ENCODE data around the gene RIPK4. TPM values are rescaled to one million over a fixed set of nuclear protein-coding genes. Genes with fewer than 3 reads are reported as not detected.

RIPK4 gene
- total RNA-seq, 1 experiment from 2014 or later: 16.0 TPM

DNA sequence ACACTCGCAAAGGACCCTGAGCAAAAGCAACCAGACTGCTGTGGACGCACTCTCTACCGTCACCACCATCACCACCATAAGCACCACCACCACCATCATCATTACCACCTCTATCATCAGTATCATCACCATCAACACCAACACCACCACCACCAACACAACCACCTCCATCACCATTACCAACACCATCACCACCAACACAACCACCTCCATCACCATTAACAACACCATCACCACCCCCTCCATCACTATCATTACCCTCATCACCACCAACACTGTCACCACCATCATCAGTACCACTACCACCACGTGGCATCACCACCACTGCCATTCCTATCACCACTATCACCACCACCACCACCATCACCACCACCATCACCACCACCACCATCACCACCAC lies 38.8 kb upstream of the RIPK4 start:
- Histone ChIP-seq H3K27ac (ENCODE audit: low read depth, low read length, poor library complexity, severe bottlenecking) (no peak overlapping the region), H3K36me3 (ENCODE audit: insufficient read depth, low read length, poor library complexity, severe bottlenecking) (peaks cover 9% of the 10 kb centered on the region), H3K9me3 (ENCODE audit: low read depth, low read length, poor library complexity, severe bottlenecking) (no peaks in the 10 kb centered on the region), H3K4me3 (ENCODE audit: low read depth, low read length, poor library complexity, severe bottlenecking) (no peak overlapping the region), H3K27me3 (replicated peaks; ENCODE audit: insufficient read depth, low read depth, low read length, poor library complexity) (no peaks in the 10 kb centered on the region), H3K4me1 (ENCODE audit: insufficient read depth, low read length, poor library complexity, severe bottlenecking) (peaks cover 10% of the 10 kb centered on the region)
- CTCF ChIA-PET: no interaction called here
- no TSS peak for BruUV-seq (replicated peaks)
- POLR2A ChIA-PET (ENCODE audit: low non-redundant PET): no interaction called here
- DNase-seq (ENCODE audit: low spot score): no peak
- intact Hi-C loops (cut with micrococcal nuclease; ENCODE audit: unreplicated experiment): no loop called here
- no peak for TF ChIP-seq EZH2 (IDR thresholded peaks at IDR 0.05; ENCODE audit: borderline replicate concordance, low read depth, low read length, poor library complexity, severe bottlenecking)
- TF ChIP-seq, protein P1, sequence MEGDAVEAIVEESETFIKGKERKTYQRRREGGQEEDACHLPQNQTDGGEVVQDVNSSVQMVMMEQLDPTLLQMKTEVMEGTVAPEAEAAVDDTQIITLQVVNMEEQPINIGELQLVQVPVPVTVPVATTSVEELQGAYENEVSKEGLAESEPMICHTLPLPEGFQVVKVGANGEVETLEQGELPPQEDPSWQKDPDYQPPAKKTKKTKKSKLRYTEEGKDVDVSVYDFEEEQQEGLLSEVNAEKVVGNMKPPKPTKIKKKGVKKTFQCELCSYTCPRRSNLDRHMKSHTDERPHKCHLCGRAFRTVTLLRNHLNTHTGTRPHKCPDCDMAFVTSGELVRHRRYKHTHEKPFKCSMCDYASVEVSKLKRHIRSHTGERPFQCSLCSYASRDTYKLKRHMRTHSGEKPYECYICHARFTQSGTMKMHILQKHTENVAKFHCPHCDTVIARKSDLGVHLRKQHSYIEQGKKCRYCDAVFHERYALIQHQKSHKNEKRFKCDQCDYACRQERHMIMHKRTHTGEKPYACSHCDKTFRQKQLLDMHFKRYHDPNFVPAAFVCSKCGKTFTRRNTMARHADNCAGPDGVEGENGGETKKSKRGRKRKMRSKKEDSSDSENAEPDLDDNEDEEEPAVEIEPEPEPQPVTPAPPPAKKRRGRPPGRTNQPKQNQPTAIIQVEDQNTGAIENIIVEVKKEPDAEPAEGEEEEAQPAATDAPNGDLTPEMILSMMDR (conservative IDR thresholded peaks at IDR 0.05; ENCODE audit: low read depth, low read length): no peak

DNA sequence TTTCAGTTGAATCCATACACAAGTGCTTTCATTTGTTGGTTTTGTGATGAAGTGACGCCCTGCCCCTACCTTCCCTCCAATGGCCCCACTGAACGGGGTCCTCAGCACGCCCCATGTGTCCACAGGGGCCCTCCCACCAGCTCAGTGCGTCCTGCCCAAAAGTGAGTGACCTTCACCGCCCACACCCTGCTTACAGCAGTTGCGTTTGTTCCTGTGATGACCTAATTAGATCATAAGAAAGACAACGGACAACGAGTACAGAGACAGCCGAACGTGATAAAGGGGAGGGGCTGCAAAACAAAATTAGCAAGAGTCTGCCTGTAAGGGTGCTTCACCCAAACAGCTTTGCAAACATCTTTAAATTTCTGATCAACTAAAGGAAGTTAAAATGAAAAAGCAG lies 38.2 kb upstream of the RIPK4 start:
- peaks cover 12% of the 10 kb centered on the region for H3K36me3 ChIP-seq (ENCODE audit: insufficient read depth, low read length, poor library complexity, severe bottlenecking)
- ChIA-PET POLR2A (ENCODE audit: low non-redundant PET) (no interaction called here), CTCF (no interaction called here)
- no peak for TF ChIP-seq EZH2 (IDR thresholded peaks at IDR 0.05; ENCODE audit: borderline replicate concordance, low read depth, low read length, poor library complexity, severe bottlenecking)
- TF ChIP-seq, protein P1 (conservative IDR thresholded peaks at IDR 0.05; ENCODE audit: low read depth, low read length): no peak
- intact Hi-C loops (cut with micrococcal nuclease; ENCODE audit: unreplicated experiment): no loop called here
- BruUV-seq (replicated peaks): no TSS peak
- no peaks in the 10 kb centered on the region for H3K27me3 ChIP-seq (replicated peaks; ENCODE audit: insufficient read depth, low read depth, low read length, poor library complexity)
- peaks cover 10% of the 10 kb centered on the region for H3K4me1 ChIP-seq (ENCODE audit: insufficient read depth, low read length, poor library complexity, severe bottlenecking)
- DNase-seq (ENCODE audit: low spot score): no peak
- H3K9me3 ChIP-seq (ENCODE audit: low read depth, low read length, poor library complexity, severe bottlenecking): no peaks in the 10 kb centered on the region
- H3K27ac ChIP-seq (ENCODE audit: low read depth, low read length, poor library complexity, severe bottlenecking): no peak overlapping the region
- H3K4me3 ChIP-seq (ENCODE audit: low read depth, low read length, poor library complexity, severe bottlenecking): no peak overlapping the region

DNA sequence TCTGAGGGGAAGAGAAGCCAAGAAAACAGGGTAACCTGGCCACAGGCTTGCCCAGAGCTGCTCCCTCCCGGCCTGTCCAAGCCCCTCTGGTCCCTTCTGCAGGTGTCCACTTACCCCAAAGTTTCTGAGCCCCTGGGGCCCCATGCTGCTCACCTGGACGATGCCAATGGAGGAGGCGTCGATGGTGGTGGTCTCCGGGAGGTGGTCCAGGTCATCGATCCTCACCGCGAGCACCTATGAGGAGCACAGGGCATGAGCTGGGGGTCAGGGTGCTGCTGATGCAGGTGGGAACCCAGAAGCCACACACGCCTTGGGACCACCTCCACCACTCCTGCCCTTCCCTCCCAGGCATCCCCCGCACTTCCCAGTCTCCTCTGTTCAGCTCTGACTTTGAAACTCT lies 37.5 kb upstream of the RIPK4 start:
- intact Hi-C loops (cut with micrococcal nuclease; ENCODE audit: unreplicated experiment): no loop called here
- no peak for TF ChIP-seq EZH2 (IDR thresholded peaks at IDR 0.05; ENCODE audit: borderline replicate concordance, low read depth, low read length, poor library complexity, severe bottlenecking)
- TF ChIP-seq, protein P1 (conservative IDR thresholded peaks at IDR 0.05; ENCODE audit: low read depth, low read length): no peak

More for the DNA sequence above, 37.5 kb upstream of the RIPK4 start:
- Histone ChIP-seq H3K4me1 (ENCODE audit: insufficient read depth, low read length, poor library complexity, severe bottlenecking) (peaks cover 10% of the 10 kb centered on the region), H3K36me3 (ENCODE audit: insufficient read depth, low read length, poor library complexity, severe bottlenecking) (peaks cover 12% of the 10 kb centered on the region), H3K9me3 (ENCODE audit: low read depth, low read length, poor library complexity, severe bottlenecking) (no peaks in the 10 kb centered on the region), H3K27ac (ENCODE audit: low read depth, low read length, poor library complexity, severe bottlenecking) (no peak overlapping the region), H3K27me3 (replicated peaks; ENCODE audit: insufficient read depth, low read depth, low read length, poor library complexity) (no peaks in the 10 kb centered on the region), H3K4me3 (ENCODE audit: low read depth, low read length, poor library complexity, severe bottlenecking) (no peak overlapping the region)
- no peak for DNase-seq (ENCODE audit: low spot score)
- ChIA-PET CTCF (no interaction called here), POLR2A (ENCODE audit: low non-redundant PET) (no interaction called here)
- no TSS peak for BruUV-seq (replicated peaks)
